HCT116 (cell line): ENCODE results near the gene CHMP4B. TPM values are rescaled to one million over a fixed set of nuclear protein-coding genes. Genes with fewer than 3 reads are reported as not detected.

Experiments
- ATAC-seq: fragments of 200-7000 bp; cut with Tn5 transposase; 2 replicates; pipeline ENCODE4 v1.9.1; 2020; ENCODE audit warnings: mild to moderate bottlenecking, moderate library complexity
- BruUV-seq: library from RNA; stranded (reverse); fragments of 400-500 nt; replicated peaks from 2 replicates; lab custom pipeline; 2021; lab: Mats Ljungman, UMichigan
- CTCF ChIA-PET: fragments of 300-600 bp; sonication (Branson Sonifier 250); formaldehyde crosslinking; loops from one replicate; lab custom pipeline; 2021; ENCODE audit warnings: antibody characterized with exemption; lab: Charles Lee
- POLR2A ChIA-PET: fragments of 300-600, 350-600 bp; sonication (Branson Sonifier 250); formaldehyde crosslinking; loops from one replicate; lab custom pipeline; 2021; ENCODE audit warnings: antibody characterized with exemption; lab: Charles Lee
- RAD21 ChIA-PET, 2 experiments: fragments of 300-600 bp; sonication (Branson Sonifier 250); formaldehyde crosslinking; loops; one replicate each; lab custom pipeline; 2023; ENCODE audit warnings: low total read pairs in 2 of 2; ENCODE audit not compliant: uncharacterized antibody in 2 of 2, unreplicated experiment in 2 of 2, low non-redundant PET in 1 of 2; lab: Charles Lee
- DNase-seq: peaks from one replicate; pipeline ENCODE4 v3.0.0-alpha.2; 2010; ENCODE audit warnings: low read depth, low spot score
- H2AFZ ChIP-seq: fragments of 200-600 bp; shearing (Covaris generic), sonication (generic); 2 replicates; pipeline ENCODE4 v1.6.1; 2017; ENCODE audit warnings: low read depth, mixed run types, mixed read lengths, antibody characterized with exemption, low read length; ENCODE audit not compliant: poor library complexity, severe bottlenecking
- H3K27ac ChIP-seq: 2 replicates; pipeline ENCODE4 v1.5.1; 2012; ENCODE audit warnings: low read depth, low read length
- H3K27me3 ChIP-seq: fragments of 200-600 bp; sonication (generic); 2 replicates; pipeline ENCODE4 v1.6.1; 2016; ENCODE audit warnings: mixed run types, low read length, mixed read lengths; ENCODE audit not compliant: insufficient read depth
- H3K36me3 ChIP-seq, 2 experiments: fragments of 200-500 bp in 1 of 2; fragments of 200-600 bp in 1 of 2; sonication (Bioruptor generic) in 1 of 2; sonication (generic) in 1 of 2; 2 replicates each; pipeline versions ENCODE4 v1.5.1 to v1.6.1; 2014 to 2016; ENCODE audit warnings: low read length in 2 of 2, inconsistent platforms in 1 of 2, mixed read lengths in 1 of 2, mixed run types in 1 of 2; ENCODE audit not compliant: insufficient read depth in 2 of 2, control insufficient read depth in 1 of 2
- H3K4me1 ChIP-seq, 2 experiments: fragments of 200-600 bp in 1 of 2; sonication (generic) in 1 of 2; 2 replicates each; pipeline versions ENCODE4 v1.5.1 to v1.6.1; 2012 to 2017; ENCODE audit warnings: low read length in 2 of 2, inconsistent platforms in 1 of 2, mild to moderate bottlenecking in 1 of 2, mixed read lengths in 1 of 2, mixed run types in 1 of 2, moderate library complexity in 1 of 2; ENCODE audit not compliant: insufficient read depth in 2 of 2, control insufficient read depth in 1 of 2
- H3K4me2 ChIP-seq: fragments of 200-600 bp; sonication (generic); 2 replicates; pipeline ENCODE4 v1.6.1; 2017; ENCODE audit warnings: mixed run types, low read length, mixed read lengths
- H3K4me3 ChIP-seq, 2 experiments: fragments of 200-600 bp in 1 of 2; sonication (generic) in 1 of 2; replicated peaks in 1 of 2; 2 replicates each; pipeline ENCODE4 v1.5.1; 2011 to 2016; ENCODE audit warnings: low read length in 2 of 2, control low read depth in 1 of 2, low read depth in 1 of 2, mild to moderate bottlenecking in 1 of 2, mixed read lengths in 1 of 2, mixed run types in 1 of 2
- H3K79me2 ChIP-seq: fragments of 200-600 bp; sonication (generic); 2 replicates; pipeline ENCODE4 v1.6.1; 2017; ENCODE audit warnings: mild to moderate bottlenecking, mixed run types, low read length, moderate library complexity, mixed read lengths; ENCODE audit not compliant: insufficient read depth
- H3K9ac ChIP-seq: fragments of 200-600 bp; sonication (generic); 2 replicates; pipeline ENCODE4 v1.6.1; 2016; ENCODE audit warnings: low read length, mixed read lengths
- H3K9me2 ChIP-seq: fragments of 200-600 bp; sonication (generic), shearing (Covaris generic); 2 replicates; pipeline ENCODE4 v1.6.1; 2017; ENCODE audit warnings: mixed run types, mild to moderate bottlenecking, moderate library complexity; ENCODE audit not compliant: insufficient read depth
- H3K9me3 ChIP-seq, 2 experiments: fragments of 200-500 bp in 1 of 2; fragments of 200-600 bp in 1 of 2; sonication (Bioruptor generic) in 1 of 2; sonication (generic) in 1 of 2; 2 replicates each; pipeline ENCODE4 v1.6.1; 2014 to 2017; ENCODE audit warnings: low read length in 2 of 2, mixed read lengths in 2 of 2, inconsistent platforms in 1 of 2, low read depth in 1 of 2, mild to moderate bottlenecking in 1 of 2, mixed run types in 1 of 2, moderate library complexity in 1 of 2; ENCODE audit not compliant: control insufficient read depth in 1 of 2, insufficient read depth in 1 of 2
- H4K20me1 ChIP-seq: fragments of 200-600 bp; sonication (generic), shearing (Covaris generic); 2 replicates; pipeline ENCODE4 v1.6.1; 2017; ENCODE audit warnings: mixed run types, mild to moderate bottlenecking, moderate library complexity; ENCODE audit not compliant: insufficient read depth
- EGR1 ChIP-seq: IDR thresholded peaks from 2 replicates; pipeline ENCODE4 v1.6.1; 2012; ENCODE audit warnings: low read depth
- EZH2 ChIP-seq: fragments of 200-600 bp; sonication (generic); IDR thresholded peaks from 2 replicates; pipeline ENCODE4 v1.6.1; 2017; ENCODE audit warnings: antibody characterized with exemption, mixed run types
- EZH2phosphoT487 ChIP-seq: fragments of 200-600 bp; IDR thresholded peaks from 2 replicates; pipeline ENCODE4 v1.6.1; 2018; ENCODE audit warnings: antibody characterized with exemption, borderline replicate concordance
- FOSL1 ChIP-seq: IDR thresholded peaks from 2 replicates; pipeline ENCODE4 v1.6.1; 2012; ENCODE audit warnings: low read depth
- JUND ChIP-seq: IDR thresholded peaks from 2 replicates; pipeline ENCODE4 v1.6.1; 2012
- POLR2A ChIP-seq: IDR thresholded peaks from 2 replicates; pipeline ENCODE4 v1.7.0; 2011; ENCODE audit warnings: borderline replicate concordance; ENCODE audit not compliant: insufficient read depth, insufficient read length; ENCODE audit errors: extremely low read depth
- POLR2AphosphoS5 ChIP-seq: IDR thresholded peaks from 2 replicates; pipeline ENCODE4 v1.6.1; 2011; ENCODE audit warnings: mild to moderate bottlenecking, low read depth, low read length, moderate library complexity
- RAD21 ChIP-seq: IDR thresholded peaks from 2 replicates; pipeline ENCODE4 v1.6.1; 2012; ENCODE audit warnings: low read depth, mild to moderate bottlenecking
- SIN3A ChIP-seq: IDR thresholded peaks from 2 replicates; pipeline ENCODE4 v1.6.1; 2012; ENCODE audit warnings: low read depth
- SP1 ChIP-seq: IDR thresholded peaks from 2 replicates; pipeline ENCODE4 v1.6.1; 2012; ENCODE audit warnings: low read depth
- SRF ChIP-seq: IDR thresholded peaks from 2 replicates; pipeline ENCODE4 v1.6.1; 2012; ENCODE audit warnings: low read depth
- YY1 ChIP-seq: IDR thresholded peaks from 2 replicates; pipeline ENCODE4 v1.6.1; 2011; ENCODE audit warnings: low read length, low read depth, moderate library complexity, mild to moderate bottlenecking; ENCODE audit not compliant: insufficient replicate concordance; ENCODE audit errors: extremely low read depth
- intact Hi-C: fragments of 100-400 bp; cut with micrococcal nuclease; formaldehyde crosslinking; loops from 2 replicates; pipeline ENCODE4 v1.10.0; 2022
- total RNA-seq: library from RNA; stranded (reverse); gene quantifications from one replicate; pipeline ENCODE4 v1.2.1, GENCODE V29; 2021; ENCODE audit not compliant: unreplicated experiment

The CHMP4B gene
- total RNA-seq, 1 experiment from 2014 or later: 56.9 TPM

- no peak overlapping the region for H3K27ac ChIP-seq
- H2AFZ ChIP-seq: no peak overlapping the region
- no peaks in the 10 kb centered on the region for H3K9me3 ChIP-seq
- peaks cover 0 to 4% of the 10 kb centered on the region in 2 experiments; a peak in 2 of 4 replicates for H3K36me3 ChIP-seq
- intact Hi-C loops: no loop called here
- H3K4me2 ChIP-seq: no peak overlapping the region
- ChIA-PET RAD21 (no interaction called here), CTCF (no interaction called here), POLR2A (no interaction called here)
- DNase-seq (no peak), ATAC-seq (no peak)
- H3K9me2 ChIP-seq: no peaks in the 10 kb centered on the region
- no TSS peak for BruUV-seq
- H4K20me1 ChIP-seq: peaks cover 12% of the 10 kb centered on the region; the same call in 1 of the 2 replicates
- H3K27me3 ChIP-seq: no peaks in the 10 kb centered on the region
- TF ChIP-seq EZH2 (no peak), YY1 (no peak), SRF (no peak), SIN3A (no peak), EGR1 (no peak), FOSL1 (no peak), JUND (no peak), RAD21 (no peak), EZH2phosphoT487 (no peak), SP1 (no peak), POLR2AphosphoS5 (no peak)
- no peak overlapping the region for H3K9ac ChIP-seq
- peaks cover 21 to 43% of the 10 kb centered on the region in 2 experiments for H3K4me1 ChIP-seq
- no peak overlapping the region for H3K4me3 ChIP-seq
- H3K79me2 ChIP-seq: peaks cover 87% of the 10 kb centered on the region
Observed at GRCh38 chr20:33817411-33817810, 6.3 kb downstream of the CHMP4B start.

- POLR2A ChIA-PET: interaction anchor here (0.7 kb wide), 1 partner anchor 396 kb away, joined by 3 read pairs; no protein-coding TSS in a partner anchor
- H4K20me1 ChIP-seq: peaks cover 12% of the 10 kb centered on the region; the same call in 1 of the 2 replicates
Observed at GRCh38 chr20:33819456-33819855, 8.3 kb downstream of the CHMP4B start.

More at GRCh38 chr20:33819456-33819855, 8.3 kb downstream of the CHMP4B start:
- Histone ChIP-seq H3K9me2 (no peaks in the 10 kb centered on the region), H3K36me3 (peaks cover 0 to 4% of the 10 kb centered on the region in 2 experiments; a peak in 2 of 4 replicates), H3K9me3 (no peaks in the 10 kb centered on the region), H3K79me2 (peaks cover 83% of the 10 kb centered on the region), H3K4me3 (no peak overlapping the region), H3K27ac (no peak overlapping the region), H3K4me2 (no peak overlapping the region), H3K9ac (no peak overlapping the region)
- intact Hi-C loops: no loop called here
- no TSS peak for BruUV-seq
- CTCF ChIA-PET: no interaction called here
- DNase-seq: no peak
- TF ChIP-seq YY1 (no peak), SP1 (no peak), JUND (no peak), EGR1 (no peak), SIN3A (no peak), FOSL1 (no peak), POLR2A (no peak)
- TF ChIP-seq, all 23 proteins: peak for 0
- ATAC-seq: no peak
- no peaks in the 10 kb centered on the region for H3K27me3 ChIP-seq
- no peak overlapping the region for H2AFZ ChIP-seq
- peaks cover 15 to 33% of the 10 kb centered on the region in 2 experiments for H3K4me1 ChIP-seq
- RAD21 ChIA-PET: no interaction called here
